H9 (cell line): ENCODE measurements around the gene KISS1. TPM values are rescaled to one million over a fixed set of nuclear protein-coding genes. Genes with fewer than 3 reads are reported as not detected.

Experiments
- DNase-seq: peaks from one replicate; pipeline ENCODE4 v3.0.0-alpha.2; 2017
- H2AFZ ChIP-seq: one replicate; pipeline ENCODE4 v1.6.1; 2013; ENCODE audit warnings: mild to moderate bottlenecking, low read length, control low read depth, moderate library complexity
- H2AK5ac ChIP-seq: 2 replicates; pipeline ENCODE4 v1.6.1; 2013; ENCODE audit warnings: low read length, control low read depth, mixed read lengths; ENCODE audit not compliant: insufficient read length
- H2BK120ac ChIP-seq: one replicate; pipeline ENCODE4 v1.6.1; 2013; ENCODE audit warnings: low read depth, mild to moderate bottlenecking, low read length, control low read depth, inconsistent platforms; ENCODE audit not compliant: poor library complexity, severe bottlenecking
- H2BK12ac ChIP-seq: 2 replicates; pipeline ENCODE4 v1.6.1; 2013; ENCODE audit warnings: low read length, control low read depth, mixed read lengths, low read depth; ENCODE audit not compliant: insufficient read length
- H2BK15ac ChIP-seq: 2 replicates; pipeline ENCODE4 v1.6.1; 2013; ENCODE audit warnings: low read depth, low read length, control low read depth
- H2BK20ac ChIP-seq: one replicate; pipeline ENCODE4 v1.6.1; 2013; ENCODE audit warnings: low read depth, mild to moderate bottlenecking, low read length, control low read depth, inconsistent platforms; ENCODE audit not compliant: poor library complexity, severe bottlenecking
- H2BK5ac ChIP-seq: 2 replicates; pipeline ENCODE4 v1.6.1; 2013; ENCODE audit warnings: low read length, control low read depth, mixed read lengths; ENCODE audit not compliant: insufficient read length
- H3K14ac ChIP-seq: 2 replicates; pipeline ENCODE4 v1.6.1; 2013; ENCODE audit warnings: low read length, control low read depth; ENCODE audit not compliant: insufficient read depth
- H3K18ac ChIP-seq: 2 replicates; pipeline ENCODE4 v1.6.1; 2013; ENCODE audit warnings: low read depth, mild to moderate bottlenecking, mixed read lengths, low read length, control low read depth; ENCODE audit not compliant: insufficient read length
- H3K23ac ChIP-seq: 2 replicates; pipeline ENCODE4 v1.6.1; 2013; ENCODE audit warnings: low read length, control low read depth, mixed read lengths, low read depth; ENCODE audit not compliant: insufficient read length
- H3K23me2 ChIP-seq: 2 replicates; pipeline ENCODE4 v1.6.1; 2013; ENCODE audit warnings: low read depth, mild to moderate bottlenecking, mixed read lengths, low read length, control low read depth; ENCODE audit not compliant: insufficient read length, poor library complexity, severe bottlenecking
- H3K27ac ChIP-seq: 2 replicates; pipeline ENCODE4 v1.5.1; 2013; ENCODE audit warnings: low read length, control low read depth, mixed read lengths, low read depth; ENCODE audit not compliant: insufficient read length
- H3K27me3 ChIP-seq: 2 replicates; pipeline ENCODE4 v1.6.1; 2013; ENCODE audit warnings: low read length, control low read depth, inconsistent platforms; ENCODE audit not compliant: insufficient read depth
- H3K4ac ChIP-seq: 2 replicates; pipeline ENCODE4 v1.6.1; 2013; ENCODE audit warnings: low read depth, mild to moderate bottlenecking, control low read depth, inconsistent platforms, low read length, moderate library complexity
- H3K4me1 ChIP-seq: 2 replicates; pipeline ENCODE4 v1.6.1; 2013; ENCODE audit warnings: low read length, control low read depth, inconsistent platforms; ENCODE audit not compliant: insufficient read depth
- H3K4me2 ChIP-seq: 2 replicates; pipeline ENCODE4 v1.6.1; 2013; ENCODE audit warnings: low read length, control low read depth, mixed read lengths; ENCODE audit not compliant: insufficient read length, insufficient read depth
- H3K56ac ChIP-seq: 2 replicates; pipeline ENCODE4 v1.6.1; 2013; ENCODE audit warnings: low read depth, mild to moderate bottlenecking, mixed read lengths, low read length, control low read depth; ENCODE audit not compliant: insufficient read length
- H3K79me1 ChIP-seq: 2 replicates; pipeline ENCODE4 v1.6.1; 2013; ENCODE audit warnings: low read depth, mild to moderate bottlenecking, moderate library complexity, low read length, control low read depth, inconsistent platforms; ENCODE audit not compliant: insufficient read depth, poor library complexity, severe bottlenecking
- H3K79me2 ChIP-seq: 2 replicates; pipeline ENCODE4 v1.6.1; 2013; ENCODE audit warnings: low read length, control low read depth, inconsistent platforms; ENCODE audit not compliant: insufficient read depth
- H3K9ac ChIP-seq: 2 replicates; pipeline ENCODE4 v1.6.1; 2013; ENCODE audit warnings: low read length, control low read depth, mixed read lengths; ENCODE audit not compliant: insufficient read length; ENCODE audit errors: extremely low read depth
- H3K9me3 ChIP-seq: one replicate; pipeline ENCODE4 v1.6.1; 2013; ENCODE audit warnings: low read depth, low read length, inconsistent platforms; ENCODE audit not compliant: control insufficient read depth
- H3T11ph ChIP-seq: one replicate; pipeline ENCODE4 v1.6.1; 2013; ENCODE audit warnings: mild to moderate bottlenecking, low read length, control low read depth, inconsistent platforms
- H4K20me1 ChIP-seq: one replicate; pipeline ENCODE4 v1.6.1; 2013; ENCODE audit not compliant: control insufficient read depth, insufficient read length, insufficient read depth
- H4K5ac ChIP-seq: 2 replicates; pipeline ENCODE4 v1.6.1; 2013; ENCODE audit warnings: low read depth, mild to moderate bottlenecking, mixed read lengths, low read length, control low read depth; ENCODE audit not compliant: insufficient read length
- H4K8ac ChIP-seq: replicated peaks from 2 replicates; pipeline ENCODE4 v1.6.1; 2013; ENCODE audit warnings: low read length, control low read depth, mixed read lengths, low read depth; ENCODE audit not compliant: insufficient read length
- H4K91ac ChIP-seq: 2 replicates; pipeline ENCODE4 v1.6.1; 2013; ENCODE audit warnings: low read depth, mild to moderate bottlenecking, moderate library complexity, mixed read lengths, low read length, control low read depth; ENCODE audit not compliant: insufficient read length
- H3K27ac Mint-ChIP-seq, 3 experiments: 2 replicates in 2 of 3; 3 replicates in 1 of 3; pipeline ENCODE4 v1.8.0; 2020 to 2021; ENCODE audit warnings: mixed read lengths in 3 of 3, mild to moderate bottlenecking in 1 of 3, moderate library complexity in 1 of 3
- H3K27me3 Mint-ChIP-seq: 2 replicates; pipeline ENCODE4 v1.8.0; 2021; ENCODE audit warnings: low read depth, mild to moderate bottlenecking, moderate library complexity, mixed read lengths
- H3K36me3 Mint-ChIP-seq, 3 experiments: 2 replicates in 2 of 3; 3 replicates in 1 of 3; pipeline ENCODE4 v1.8.0; 2020 to 2021; ENCODE audit warnings: low read depth in 3 of 3, mixed read lengths in 3 of 3; ENCODE audit not compliant: insufficient read depth in 1 of 3
- H3K4me1 Mint-ChIP-seq, 2 experiments: 2 replicates each; pipeline ENCODE4 v1.8.0; 2020; ENCODE audit warnings: mixed read lengths in 2 of 2
- H3K4me3 Mint-ChIP-seq, 2 experiments: 2 replicates in 1 of 2; 3 replicates in 1 of 2; pipeline ENCODE4 v1.8.0; 2020 to 2021; ENCODE audit warnings: mild to moderate bottlenecking in 2 of 2, mixed read lengths in 2 of 2, moderate library complexity in 1 of 2
- H3K9me3 Mint-ChIP-seq, 2 experiments: 2 replicates in 1 of 2; 3 replicates in 1 of 2; pipeline ENCODE4 v1.8.0; 2020; ENCODE audit warnings: mild to moderate bottlenecking in 2 of 2, mixed read lengths in 2 of 2, moderate library complexity in 1 of 2
- WGBS: extraction: QIAGEN DNeasy Blood & Tissue Kit; methylation state at CpG from one replicate; pipeline ENCODE4 v1.1.7; 2013; ENCODE audit warnings: missing lambda C conversion rate, low lambda C conversion rate, mixed read lengths; ENCODE audit not compliant: insufficient read length; ENCODE audit errors: extremely low coverage; 5-methylcytosine and 5-hydroxymethylcytosine counted together
- total RNA-seq: library from RNA; stranded (reverse); gene quantifications from 2 replicates; pipeline ENCODE4 v1.2.1, GENCODE V29; 2021
- TF ChIP-seq, protein P1 (sequence below): fragments of 200-600 bp; sonication (generic); conservative IDR thresholded peaks from 3 replicates; pipeline ENCODE4 v1.8.0; 2021; ENCODE audit warnings: antibody characterized with exemption, mild to moderate bottlenecking

KISS1 gene
- total RNA-seq, 1 experiment from 2014 or later, result 0.68 TPM

DNA sequence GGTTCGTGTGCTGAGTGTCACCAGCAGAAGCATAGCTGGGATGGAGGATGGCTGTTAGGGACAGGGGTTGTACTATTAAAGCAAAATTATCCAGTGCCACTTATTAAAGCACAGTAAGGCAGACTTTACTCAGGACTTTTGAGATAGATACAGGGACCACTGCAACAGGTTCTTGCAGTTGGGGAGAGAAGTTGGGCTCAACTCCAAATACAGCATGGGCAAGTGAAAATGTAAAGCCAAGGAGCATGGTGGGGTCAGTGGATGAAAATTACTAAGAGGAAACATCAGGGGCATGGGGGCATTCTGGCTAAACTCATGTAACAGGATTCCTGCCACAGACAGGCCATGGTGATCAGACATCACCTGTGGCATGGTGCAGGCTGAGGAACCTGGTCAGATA lies 15.2 kb downstream of the KISS1 start:
- no peak overlapping the region for H4K91ac ChIP-seq
- H3K14ac ChIP-seq, result no peak overlapping the region
- no peaks in the 10 kb centered on the region for H3K23me2 ChIP-seq
- no peak overlapping the region for H2AFZ ChIP-seq
- H3K27ac Mint-ChIP-seq, result no peak overlapping the region
- no peak overlapping the region for H2BK15ac ChIP-seq
- no CpG with 5 or more reads among the region's 1 CpG for WGBS
- H3K18ac ChIP-seq, result no peak overlapping the region
- no peaks in the 10 kb centered on the region for H3K9me3 ChIP-seq
- H3T11ph ChIP-seq, result no peak overlapping the region
- no peak overlapping the region for H3K56ac ChIP-seq
- H3K4me1 Mint-ChIP-seq, result no peaks in the 10 kb centered on the region
- H3K4ac ChIP-seq, result no peak overlapping the region
- H2AK5ac ChIP-seq, result no peak overlapping the region
- no peak overlapping the region for H3K4me3 Mint-ChIP-seq
- no peak overlapping the region for H2BK5ac ChIP-seq
- H3K4me1 ChIP-seq, result no peaks in the 10 kb centered on the region
- H4K5ac ChIP-seq, result no peak overlapping the region
- H3K9me3 Mint-ChIP-seq, result peaks cover 4 to 19% of the 10 kb centered on the region in 2 experiments; a peak in 3 of 5 replicates
- TF ChIP-seq, protein P1, sequence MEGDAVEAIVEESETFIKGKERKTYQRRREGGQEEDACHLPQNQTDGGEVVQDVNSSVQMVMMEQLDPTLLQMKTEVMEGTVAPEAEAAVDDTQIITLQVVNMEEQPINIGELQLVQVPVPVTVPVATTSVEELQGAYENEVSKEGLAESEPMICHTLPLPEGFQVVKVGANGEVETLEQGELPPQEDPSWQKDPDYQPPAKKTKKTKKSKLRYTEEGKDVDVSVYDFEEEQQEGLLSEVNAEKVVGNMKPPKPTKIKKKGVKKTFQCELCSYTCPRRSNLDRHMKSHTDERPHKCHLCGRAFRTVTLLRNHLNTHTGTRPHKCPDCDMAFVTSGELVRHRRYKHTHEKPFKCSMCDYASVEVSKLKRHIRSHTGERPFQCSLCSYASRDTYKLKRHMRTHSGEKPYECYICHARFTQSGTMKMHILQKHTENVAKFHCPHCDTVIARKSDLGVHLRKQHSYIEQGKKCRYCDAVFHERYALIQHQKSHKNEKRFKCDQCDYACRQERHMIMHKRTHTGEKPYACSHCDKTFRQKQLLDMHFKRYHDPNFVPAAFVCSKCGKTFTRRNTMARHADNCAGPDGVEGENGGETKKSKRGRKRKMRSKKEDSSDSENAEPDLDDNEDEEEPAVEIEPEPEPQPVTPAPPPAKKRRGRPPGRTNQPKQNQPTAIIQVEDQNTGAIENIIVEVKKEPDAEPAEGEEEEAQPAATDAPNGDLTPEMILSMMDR, result no peak
- no peaks in the 10 kb centered on the region for H4K20me1 ChIP-seq
- H3K27ac ChIP-seq, result no peak overlapping the region
- no peak for DNase-seq
- H3K27me3 ChIP-seq, result no peaks in the 10 kb centered on the region
- no peak overlapping the region for H3K23ac ChIP-seq
- H3K36me3 Mint-ChIP-seq, result peaks cover 0 to 4% (median 0%) of the 10 kb centered on the region in 3 experiments; a peak in 1 of 7 replicates
- no peaks in the 10 kb centered on the region for H3K79me1 ChIP-seq
- no peak overlapping the region for H3K4me2 ChIP-seq
- H3K9ac ChIP-seq, result no peak overlapping the region
- H3K27me3 Mint-ChIP-seq, result peaks cover 42% of the 10 kb centered on the region
- H2BK120ac ChIP-seq, result no peak overlapping the region
- no peak overlapping the region for H4K8ac ChIP-seq
- H3K79me2 ChIP-seq, result no peaks in the 10 kb centered on the region
- no peak overlapping the region for H2BK12ac ChIP-seq
- H2BK20ac ChIP-seq, result no peak overlapping the region
